Gastrocnemius medialis (tissue), 4 donors: ENCODE data around the gene LZTS2. TPM values are rescaled to one million over a fixed set of nuclear protein-coding genes. Genes with fewer than 3 reads are reported as not detected.

ENCODE experiments used
- ATAC-seq, 2 donors: fragments of 150-250 bp; one replicate each; pipeline ENCODE4 v1.9.1; 2016
- DNase-seq, 2 donors: peaks; one replicate each; pipeline ENCODE4 v3.0.0-alpha.2; 2019
- H3K27ac ChIP-seq, 4 donors: fragments of 200-600 bp; sonication (generic); 1 replicate in 1 of 4; 2 replicates in 3 of 4; pipeline ENCODE4 v1.5.1; 2016 to 2018; ENCODE audit warnings: mild to moderate bottlenecking in 2 of 4, moderate library complexity in 1 of 4
- H3K27me3 ChIP-seq, 3 donors: fragments of 200-600 bp; sonication (generic) in 2 of 3; 1 replicate in 1 of 3; 2 replicates in 2 of 3; pipeline versions ENCODE4 v1.5.1 to v1.6.0; 2016 to 2019; ENCODE audit warnings: mild to moderate bottlenecking in 1 of 3, moderate library complexity in 1 of 3
- H3K36me3 ChIP-seq, 2 donors: fragments of 200-600 bp; sonication (generic) in 1 of 2; one replicate each; pipeline ENCODE4 v1.5.1; 2017 to 2018
- H3K4me1 ChIP-seq, 2 donors: fragments of 200-600 bp; sonication (generic) in 1 of 2; one replicate each; pipeline ENCODE4 v1.5.1; 2016 to 2017; ENCODE audit warnings: mild to moderate bottlenecking in 2 of 2
- H3K4me3 ChIP-seq, 4 donors: fragments of 200-600 bp; sonication (generic) in 3 of 4; 1 replicate in 1 of 4; 2 replicates in 3 of 4; pipeline ENCODE4 v1.5.1; 2016 to 2019; ENCODE audit warnings: mild to moderate bottlenecking in 2 of 4
- H3K9me3 ChIP-seq, 3 donors: fragments of 200-600 bp; sonication (generic) in 2 of 3; 1 replicate in 1 of 3; 2 replicates in 2 of 3; pipeline ENCODE4 v1.5.1; 2016 to 2019
- POLR2A ChIP-seq, 2 donors: fragments of 450-650 bp; IDR thresholded peaks; one replicate each; pipeline ENCODE4 v1.6.1; 2017; ENCODE audit warnings: antibody characterized with exemption in 2 of 2, mild to moderate bottlenecking in 2 of 2, moderate library complexity in 2 of 2
- in situ Hi-C, 4 donors: fragments of 200-750 bp; cut with MboI; loops; one replicate each; pipeline versions ENCODE4 v1.15.0 to v1.8.0; 2017; ENCODE audit warnings: low sequenced_read_pairs in 4 of 4
- intact Hi-C: fragments of 100-400 bp; cut with DNase I; formaldehyde crosslinking; loops from one replicate; pipeline ENCODE4 v1.15.1; 2023; ENCODE audit warnings: low total_unique reads
- total RNA-seq, 4 donors: library from RNA; depleted of rRNA; stranded (reverse); fragments of >200 nt; gene quantifications; one replicate each; pipeline versions ENCODE4 v1.1.0 to v1.2.3, GENCODE V29; 2016
- TF ChIP-seq, protein P1 (sequence below), 5 experiments: fragments of 450-650 bp in 3 of 5; fragments of 200-600 bp in 2 of 5; sonication (generic) in 2 of 5; IDR thresholded peaks in 4 of 5; conservative IDR thresholded peaks in 1 of 5; 1 replicate in 4 of 5; 2 replicates in 1 of 5; pipeline ENCODE4 v1.5.1; 2016 to 2019; ENCODE audit warnings: antibody characterized with exemption in 5 of 5, mild to moderate bottlenecking in 3 of 5, moderate library complexity in 3 of 5

The LZTS2 gene
- total RNA-seq, 4 donors from 2014 or later = 22.5 to 44.7 (median 26.7) TPM

DNA sequence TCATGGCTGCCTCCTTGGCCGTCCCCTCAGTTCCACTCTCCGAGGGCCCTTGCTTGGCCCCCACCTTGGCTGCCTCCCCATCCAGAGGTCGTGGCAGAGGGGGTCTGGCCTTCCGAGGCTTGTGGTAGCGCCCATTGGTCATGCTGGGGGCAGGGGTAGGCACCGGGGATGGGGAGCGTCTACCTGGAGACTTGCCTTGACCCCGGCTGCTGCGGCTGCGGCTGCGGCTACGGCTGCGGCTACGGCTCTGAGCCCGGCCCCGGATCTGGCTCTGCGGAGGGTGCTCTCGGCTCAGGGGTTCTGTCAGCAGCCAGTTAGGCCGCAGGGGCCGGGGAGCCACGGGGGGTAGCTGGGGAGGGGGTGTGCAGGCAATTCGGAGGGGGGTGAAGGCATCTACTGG is 10.7 kb downstream of the LZTS2 start:
- H3K4me1 ChIP-seq = peaks cover 8 to 27% of the 10 kb centered on the region in 2 donors
- ATAC-seq (no peak), DNase-seq (no peak)
- peaks cover 0 to 20% of the 10 kb centered on the region in 2 donors for H3K36me3 ChIP-seq
- no peaks in the 10 kb centered on the region for H3K27me3 ChIP-seq
- no peak overlapping the region for H3K4me3 ChIP-seq
- TF ChIP-seq, protein P1, sequence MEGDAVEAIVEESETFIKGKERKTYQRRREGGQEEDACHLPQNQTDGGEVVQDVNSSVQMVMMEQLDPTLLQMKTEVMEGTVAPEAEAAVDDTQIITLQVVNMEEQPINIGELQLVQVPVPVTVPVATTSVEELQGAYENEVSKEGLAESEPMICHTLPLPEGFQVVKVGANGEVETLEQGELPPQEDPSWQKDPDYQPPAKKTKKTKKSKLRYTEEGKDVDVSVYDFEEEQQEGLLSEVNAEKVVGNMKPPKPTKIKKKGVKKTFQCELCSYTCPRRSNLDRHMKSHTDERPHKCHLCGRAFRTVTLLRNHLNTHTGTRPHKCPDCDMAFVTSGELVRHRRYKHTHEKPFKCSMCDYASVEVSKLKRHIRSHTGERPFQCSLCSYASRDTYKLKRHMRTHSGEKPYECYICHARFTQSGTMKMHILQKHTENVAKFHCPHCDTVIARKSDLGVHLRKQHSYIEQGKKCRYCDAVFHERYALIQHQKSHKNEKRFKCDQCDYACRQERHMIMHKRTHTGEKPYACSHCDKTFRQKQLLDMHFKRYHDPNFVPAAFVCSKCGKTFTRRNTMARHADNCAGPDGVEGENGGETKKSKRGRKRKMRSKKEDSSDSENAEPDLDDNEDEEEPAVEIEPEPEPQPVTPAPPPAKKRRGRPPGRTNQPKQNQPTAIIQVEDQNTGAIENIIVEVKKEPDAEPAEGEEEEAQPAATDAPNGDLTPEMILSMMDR (IDR thresholded peaks at IDR 0.05 in 4 of 5, conservative IDR thresholded peaks at IDR 0.05 in 1 of 5) = no peak
- no peak for TF ChIP-seq POLR2A (IDR thresholded peaks at IDR 0.05)
- in situ Hi-C loops = no loop called here
- H3K9me3 ChIP-seq = no peaks in the 10 kb centered on the region
- no peak overlapping the region for H3K27ac ChIP-seq
- intact Hi-C loops = no loop called here

GRCh38 chr10:101011517-101012423 is 12.2 kb downstream of the LZTS2 start:
- H3K9me3 ChIP-seq = no peaks in the 10 kb centered on the region
- TF ChIP-seq POLR2A (IDR thresholded peaks at IDR 0.05) = no peak
- TF ChIP-seq, protein P1 (IDR thresholded peaks at IDR 0.05 in 4 of 5, conservative IDR thresholded peaks at IDR 0.05 in 1 of 5) = no peak
- peak overlapping the region in 3 of 4 donors; percentile 39 to 52 (median 50) for H3K27ac ChIP-seq
- no peak overlapping the region for H3K4me3 ChIP-seq
- no peaks in the 10 kb centered on the region for H3K27me3 ChIP-seq
- intact Hi-C loops (no loop called here), in situ Hi-C loops (no loop called here)
- DNase-seq (no peak), ATAC-seq (no peak)
- H3K4me1 ChIP-seq = peaks cover 8 to 27% of the 10 kb centered on the region in 2 donors
- H3K36me3 ChIP-seq = peaks cover 0 to 7% of the 10 kb centered on the region in 2 donors

- DNase-seq (peak; percentile 60 to 80), ATAC-seq (peak; percentile 86 to 91)
- no peak overlapping the region for H3K4me3 ChIP-seq
- H3K9me3 ChIP-seq = no peaks in the 10 kb centered on the region
- H3K27ac ChIP-seq = peak overlapping the region; percentile 2 to 52 (median 44)
- no peak for TF ChIP-seq POLR2A (IDR thresholded peaks at IDR 0.05)
- TF ChIP-seq, protein P1 (IDR thresholded peaks at IDR 0.05 in 4 of 5, conservative IDR thresholded peaks at IDR 0.05 in 1 of 5) = peak; percentile 61 to 91 (median 89)
- no peaks in the 10 kb centered on the region for H3K36me3 ChIP-seq
- intact Hi-C loops (loop anchor here (1.0 kb wide), 1 partner anchor 14 kb away; no protein-coding TSS in a partner anchor), in situ Hi-C loops (no loop called here)
- H3K27me3 ChIP-seq = no peaks in the 10 kb centered on the region
- peaks cover 5 to 19% of the 10 kb centered on the region in 2 donors for H3K4me1 ChIP-seq
Observed at GRCh38 chr10:101012525-101013364, 13.1 kb downstream of the LZTS2 start.

DNA sequence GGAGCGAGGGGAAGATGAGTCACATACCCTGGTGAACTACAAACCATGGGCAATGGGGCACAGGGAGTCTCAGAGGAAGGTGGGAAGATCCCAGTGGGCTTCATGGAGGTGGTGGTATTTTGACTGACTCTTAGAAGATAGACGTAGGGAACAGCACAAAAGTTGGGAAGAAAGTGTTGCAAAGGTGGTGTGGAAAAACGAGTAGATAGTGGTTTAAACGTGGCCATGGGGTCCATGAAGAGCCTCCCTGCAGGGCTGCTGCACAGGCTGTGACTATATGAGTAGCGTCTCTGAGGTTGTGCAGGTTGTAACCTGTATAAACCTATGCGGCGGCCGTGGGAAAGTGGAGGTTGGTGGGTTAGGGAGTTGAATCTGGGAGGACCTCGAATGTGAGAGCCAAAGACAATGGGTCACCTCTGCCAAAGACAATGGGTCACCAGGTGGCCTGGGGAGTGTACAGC is 13.8 kb downstream of the LZTS2 start:
- Histone ChIP-seq H3K27ac (peak overlapping the region; percentile 2 to 52 (median 44)), H3K27me3 (no peaks in the 10 kb centered on the region), H3K36me3 (no peaks in the 10 kb centered on the region), H3K4me3 (no peak overlapping the region), H3K9me3 (no peaks in the 10 kb centered on the region), H3K4me1 (peaks cover 5 to 13% of the 10 kb centered on the region in 2 donors)
- in situ Hi-C loops = no loop called here
- intact Hi-C loops = loop anchor here (1.0 kb wide), 1 partner anchor 15 kb away; no protein-coding TSS in a partner anchor
- DNase-seq (no peak), ATAC-seq (no peak)
- TF ChIP-seq, protein P1 (IDR thresholded peaks at IDR 0.05 in 4 of 5, conservative IDR thresholded peaks at IDR 0.05 in 1 of 5) = no peak
